H1 (cell line): ENCODE data around the gene C16orf54. TPM values are rescaled to one million over a fixed set of nuclear protein-coding genes. Genes with fewer than 3 reads are reported as not detected.

Experiments used
- CBX8 ChIP-seq: fragments of 300-800, 300-1000 bp; sonication (generic); IDR thresholded peaks from 2 replicates; pipeline ENCODE4 v1.7.1; 2016; ENCODE audit warnings: low read depth, low read length, borderline replicate concordance
- CHD7 ChIP-seq: fragments of 300-600 bp; sonication (generic); IDR thresholded peaks from 2 replicates; pipeline ENCODE4 v1.7.1; 2012; ENCODE audit warnings: low read length, moderate library complexity, mild to moderate bottlenecking, inconsistent platforms; ENCODE audit not compliant: insufficient replicate concordance
- CTBP2 ChIP-seq: IDR thresholded peaks from 2 replicates; pipeline ENCODE4 v1.7.0; 2011; ENCODE audit warnings: borderline replicate concordance, mild to moderate bottlenecking, moderate library complexity, mixed read lengths, low read length; ENCODE audit not compliant: insufficient read depth, insufficient read length
- USF2 ChIP-seq: IDR thresholded peaks from 2 replicates; pipeline ENCODE4 v1.6.1; 2011; ENCODE audit warnings: low read length, improper control_type of control experiment
- YY1 ChIP-seq: IDR thresholded peaks from 2 replicates; pipeline ENCODE4 v1.6.1; 2011; ENCODE audit warnings: low read depth, mild to moderate bottlenecking, low read length
- polyA plus RNA-seq, 7 experiments: library from polyadenylated mRNA; depleted of rRNA in 3 of 7; stranded (reverse) in 5 of 7; unstranded in 2 of 7; fragments of >200 nt in 5 of 7; fragments of 200-250 nt in 2 of 7; gene quantifications; 1 replicate in 5 of 7; 2 replicates in 1 of 7; 4 replicates in 1 of 7; pipeline versions ENCODE4 v1.2.1 to v1.2.3, GENCODE V29; 2011 to 2013; ENCODE audit warnings: missing spikeins in 2 of 7, mixed read lengths in 2 of 7
- total RNA-seq: library from RNA; stranded (reverse); fragmentation: NEBNext Ultra II Directional; extraction: Animal tissue kit (Norgen Biotek cat#: 25700); gene quantifications from 2 replicates; pipeline ENCODE4 v1.2.1, GENCODE V29; 2021

C16orf54 gene
- total and polyA plus RNA-seq, 2 of the 8 experiments (the other 6 are each of a cell fraction or from before 2014, with no cell fraction given), result not detected

DNA sequence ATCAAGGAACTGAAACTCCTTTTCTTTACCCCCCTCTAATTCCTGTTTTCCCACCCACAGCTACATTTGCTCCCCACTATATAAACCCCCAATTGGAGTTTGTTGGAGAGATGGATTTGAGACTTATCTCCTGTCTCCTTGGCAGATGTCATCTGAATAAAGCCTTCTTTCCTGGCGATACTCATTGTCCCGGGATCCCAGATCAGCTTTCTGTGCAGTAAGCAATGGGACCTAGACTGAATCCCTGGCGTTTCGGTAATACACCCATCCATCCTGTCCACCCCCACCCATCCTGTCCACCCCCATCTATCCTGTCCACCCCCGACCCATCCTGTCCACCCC, 44.6 kb downstream of the C16orf54 start (continued):
- TF ChIP-seq CTBP2 (no peak), USF2 (no peak), YY1 (no peak), CBX8 (no peak), CHD7 (no peak)
- TF ChIP-seq, all 59 proteins: peak for 0
